ENCODE results near the gene DIS3L. TPM values are rescaled to one million over a fixed set of nuclear protein-coding genes. Genes with fewer than 3 reads are reported as not detected.

Gene DIS3L
- total RNA-seq (2022; extraction: Qiagen RNA extraction; ENCODE audit: low read depth), result 30.3 to 36.4 TPM (median 34.4 TPM) in 5 replicates

DNA sequence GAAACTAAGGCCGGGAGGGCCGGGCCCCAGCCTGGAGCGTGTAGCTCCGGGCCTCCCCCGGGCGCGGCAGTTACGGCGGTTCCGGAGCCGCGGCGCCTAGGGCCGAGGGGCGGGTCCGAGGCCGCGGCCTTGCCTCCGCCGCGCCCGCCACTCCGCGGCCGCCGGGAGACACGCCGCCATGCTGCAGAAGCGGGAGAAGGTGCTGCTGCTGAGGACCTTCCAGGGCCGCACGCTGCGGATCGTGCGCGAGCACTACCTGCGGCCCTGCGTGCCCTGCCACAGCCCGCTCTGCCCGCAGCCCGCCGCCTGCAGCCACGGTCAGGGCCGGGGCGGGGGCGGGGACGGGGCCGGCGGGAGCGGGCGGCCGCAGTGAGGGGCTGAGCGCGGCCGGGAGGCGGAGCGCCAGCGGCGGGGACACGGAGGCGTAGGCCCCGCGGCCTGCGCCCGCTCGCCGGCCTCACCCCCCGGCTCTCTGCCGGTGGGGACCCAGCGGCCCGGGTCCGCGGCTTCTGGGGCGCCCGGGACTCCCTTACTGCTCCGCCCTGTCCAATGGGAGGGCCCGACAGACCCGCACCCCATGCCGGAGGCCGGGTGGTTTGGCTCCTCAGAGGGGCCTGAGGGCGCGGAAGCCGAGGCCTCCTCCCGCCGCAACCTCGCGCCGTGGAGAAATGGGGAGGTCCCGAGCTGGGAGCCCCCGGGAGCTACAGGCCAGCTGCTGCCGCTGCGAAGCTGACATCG is at the start of gene DIS3L:
Gene DIS3L, plus strand, starts transcription at position 150 of the 738 bp plus-strand sequence. Its CDS starts 29 bp downstream, at position 179.

DNA sequence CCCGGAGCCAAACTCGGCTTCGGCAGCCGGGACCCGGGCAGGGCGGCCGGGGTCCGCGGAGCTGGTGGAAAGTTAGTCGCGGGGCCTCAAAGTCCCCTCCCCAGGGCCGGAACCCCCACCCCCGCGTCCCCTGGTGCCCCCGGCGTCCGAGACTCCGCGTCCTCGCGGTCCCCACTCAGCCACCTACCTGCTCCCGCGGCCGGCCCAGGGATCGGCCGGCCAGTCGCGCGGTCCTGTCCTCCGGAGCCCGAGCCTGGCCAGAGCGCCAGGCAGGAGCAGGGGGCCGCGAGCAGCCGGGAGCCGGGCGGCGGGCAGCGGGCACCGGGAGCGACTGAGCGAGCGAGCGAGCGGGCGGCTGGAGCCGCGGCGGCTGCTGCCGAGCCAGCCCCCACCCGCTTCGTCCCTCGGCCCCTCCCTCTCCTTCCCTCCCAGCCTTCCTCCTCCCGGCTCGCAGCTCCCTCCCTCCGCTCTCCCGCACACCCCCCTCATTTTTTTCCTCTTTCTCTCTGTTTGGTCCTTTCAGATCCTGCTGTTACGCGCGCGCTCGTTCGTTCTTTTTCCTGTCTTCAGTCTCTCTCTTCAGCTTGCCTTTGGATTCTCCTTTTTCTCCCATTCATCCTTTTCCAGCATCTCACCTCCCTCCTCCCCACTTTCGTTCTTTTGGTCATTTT is 39.8 kb upstream of the DIS3L start, which contains the start of gene MEGF11:
Gene MEGF11, minus strand, starts transcription at position 333 of the 671 bp plus-strand sequence. CDS start 125,347 bp downstream, outside the sequence.

DNA sequence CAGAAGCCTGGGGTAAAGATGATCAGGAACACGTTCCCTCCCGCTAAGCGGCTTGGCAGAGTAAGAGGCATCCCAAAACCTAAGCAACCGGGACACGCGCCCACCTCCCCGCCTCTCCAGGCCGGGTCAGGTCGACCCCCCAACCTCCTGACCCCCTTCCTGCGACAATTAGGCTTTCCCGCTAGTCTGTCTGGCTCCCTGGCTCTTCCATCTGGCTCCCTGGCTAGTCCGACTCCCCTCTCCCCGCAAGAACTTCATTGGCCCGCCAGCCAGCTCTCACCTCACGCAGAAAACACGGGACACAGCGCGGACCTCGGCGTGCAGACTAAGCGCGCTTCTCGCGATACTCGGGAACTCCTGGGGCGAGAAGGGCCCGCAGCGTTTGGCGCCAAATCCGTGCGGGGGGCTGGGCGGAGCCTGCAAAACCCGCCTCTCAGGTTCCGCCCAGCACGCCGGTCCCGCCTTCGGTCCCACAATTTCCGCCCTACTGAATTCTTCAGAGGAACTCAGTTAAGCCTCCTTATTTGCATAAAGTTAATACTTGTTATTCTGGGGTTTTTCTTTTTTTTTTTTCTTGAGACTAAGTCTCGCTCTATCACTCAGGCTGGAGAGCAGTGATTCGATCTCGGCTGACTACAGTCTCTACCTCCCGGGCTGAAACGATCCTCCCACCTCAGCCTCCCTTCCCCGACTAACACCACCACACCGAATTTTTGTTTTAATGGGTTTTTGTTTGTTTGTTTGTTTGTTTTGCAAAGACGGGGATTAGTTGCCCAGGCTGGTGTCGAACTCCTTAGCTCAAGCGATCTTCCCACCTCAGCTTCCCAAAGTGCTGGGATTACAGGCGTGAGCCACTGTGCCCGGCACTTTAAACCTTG is 63.2 kb downstream of the DIS3L start, which contains the start of gene TIPIN:
Gene TIPIN, minus strand, starts transcription at position 327 of the 878 bp plus-strand sequence. CDS start 3,738 bp downstream, outside the sequence.

Other genes with a start within 250 kb of the DIS3L start
- gene MEGF11, start 39.8 kb upstream of the DIS3L start, total RNA-seq (2022; extraction: Qiagen RNA extraction; ENCODE audit: low read depth), result 0.18 to 0.86 TPM (median 0.44 TPM) in 5 replicates
- gene TIPIN, start 63.1 kb downstream of the DIS3L start, total RNA-seq (2022; extraction: Qiagen RNA extraction; ENCODE audit: low read depth), result 19.5 to 45.2 TPM (median 23.0 TPM) in 5 replicates
- 77.9 to 120 TPM (median 113 TPM) in 5 replicates for gene MAP2K1, start 93.3 kb downstream of the DIS3L start, total RNA-seq (2022; extraction: Qiagen RNA extraction; ENCODE audit: low read depth)
- 42.3 to 61.5 TPM (median 48.0 TPM) in 5 replicates for gene SNAPC5, start 204.2 kb downstream of the DIS3L start, total RNA-seq (2022; extraction: Qiagen RNA extraction; ENCODE audit: low read depth)
- 5,293 to 5,653 TPM (median 5,434 TPM) in 5 replicates for gene RPL4, start 211.3 kb downstream of the DIS3L start, total RNA-seq (2022; extraction: Qiagen RNA extraction; ENCODE audit: low read depth)
- gene ZWILCH, start 211.8 kb downstream of the DIS3L start, total RNA-seq (2022; extraction: Qiagen RNA extraction; ENCODE audit: low read depth), result 30.2 to 42.8 TPM (median 38.8 TPM) in 5 replicates

Data from A549 treated with ZK216348 at 1 μM for 4 hours (cell line).